Psoas muscle (tissue), 8 donors: Measurements from ENCODE around the gene C12orf60. TPM values are rescaled to one million over a fixed set of nuclear protein-coding genes. Genes with fewer than 3 reads are reported as not detected.
A peak's percentile ranks its signal among the peaks of the same experiment; 100 is the strongest.

Source experiments
- ATAC-seq, 4 donors: fragments of 200-7000 bp; cut with Tn5 transposase; one replicate each; pipeline ENCODE4 v1.9.1; 2020; ENCODE audit warnings: moderate library complexity in 3 of 4, mild to moderate bottlenecking in 2 of 4
- DNase-seq, 2 donors: peaks; one replicate each; pipeline ENCODE4 v3.0.0-alpha.2; 2020
- H3K27ac ChIP-seq: fragments of 200-600 bp; one replicate; pipeline ENCODE4 v1.8.0; 2022
- H3K27me3 ChIP-seq, 3 donors: fragments of 200-600 bp in 1 of 3; one replicate each; pipeline versions ENCODE4 v1.6.1 to v1.8.0; 2013 to 2022; ENCODE audit warnings: low read length in 2 of 3, mild to moderate bottlenecking in 2 of 3, moderate library complexity in 1 of 3; ENCODE audit not compliant: insufficient read depth in 3 of 3
- H3K36me3 ChIP-seq, 2 donors: fragments of 200-600 bp in 1 of 2; one replicate each; pipeline versions ENCODE4 v1.6.1 to v1.8.0; 2013 to 2022; ENCODE audit warnings: low read depth in 1 of 2, mild to moderate bottlenecking in 1 of 2, moderate library complexity in 1 of 2; ENCODE audit not compliant: insufficient read depth in 1 of 2
- H3K4me1 ChIP-seq: fragments of 200-600 bp; one replicate; pipeline ENCODE4 v1.8.0; 2022
- H3K4me3 ChIP-seq: fragments of 200-600 bp; one replicate; pipeline ENCODE4 v1.8.0; 2022; ENCODE audit warnings: mild to moderate bottlenecking
- H3K9me3 ChIP-seq: fragments of 200-600 bp; one replicate; pipeline ENCODE4 v1.8.0; 2022
- CTCF ChIP-seq: fragments of 200-600 bp; IDR thresholded peaks from one replicate; pipeline ENCODE4 v1.8.0; 2022; ENCODE audit warnings: antibody characterized with exemption
- WGBS, 3 donors: extraction: QIAGEN DNeasy Blood & Tissue Kit; methylation state at CpG; one replicate each; pipeline versions ENCODE4 v1.1.6 to v1.1.7; 2013; 5-methylcytosine and 5-hydroxymethylcytosine counted together
- intact Hi-C, 2 donors: fragments of 100-400 bp; cut with DNase I; formaldehyde crosslinking; loops; one replicate each; pipeline versions ENCODE4 v1.11.0 to v1.14.2; 2022
- polyA plus RNA-seq, 3 donors: library from polyadenylated mRNA; stranded (reverse); fragments of 200-250 nt; gene quantifications; one replicate each; pipeline ENCODE4 v1.2.3, GENCODE V29; 2013
- total RNA-seq, 4 donors: library from RNA; stranded (reverse); fragmentation: NEBNext Ultra II Directional in 2 of 4; extraction: Animal tissue kit (Norgen Biotek cat#: 25700) in 2 of 4; gene quantifications; one replicate each; pipeline versions ENCODE4 v1.2.1 to v1.2.4, GENCODE V29; 2021 to 2023
- donor health status: healthy with polysubstance abuse.
- donor health status: DM: no; HTN: no; CAD: no; lungs with moderate emphysema.
- donor health status: Bipolar disorder and iron deficiency.
- donor health status: healthy.
- donor health status: DM: yes; HTN: yes; CAD: no.
- donor health status: DM: no; HTN: no; CAD: no.
- donor health status: DM: no; HTN: no; CAD: no.
- donor health status: DM: yes; HTN: yes; CAD: no.

Gene C12orf60
- total and polyA plus RNA-seq, 7 donors: 0.49 to 4.0 (median 1.8) TPM

- DNase-seq: peak in 1 of 2 donors; percentile 23
- Histone ChIP-seq H3K4me3 (peak overlapping the region; percentile 86), H3K27ac (peak overlapping the region; percentile 91), H3K27me3 (no peaks in the 10 kb centered on the region), H3K4me1 (peaks cover 15% of the 10 kb centered on the region), H3K9me3 (no peaks in the 10 kb centered on the region), H3K36me3 (no peaks in the 10 kb centered on the region)
- peak in 1 of 4 donors; percentile 0 for ATAC-seq
- no peak for TF ChIP-seq CTCF
- intact Hi-C loops: loop anchor here in 1 of 2 donors (2.0 kb wide), 1 partner anchor 29 kb away; the partner anchor contains the start of genes C12orf60 and WBP11
- 13 to 23% (median 16%) methylated on average over 16 of the region's 16 CpGs for WGBS, 3 donors
Measured at GRCh38 chr12:14773685-14774073, 29.8 kb upstream of the C12orf60 start.

GRCh38 chr12:14774074-14774905, 29.2 kb upstream of the C12orf60 start:
- peak overlapping the region; percentile 86 for H3K4me3 ChIP-seq
- peaks cover 11% of the 10 kb centered on the region for H3K4me1 ChIP-seq
- TF ChIP-seq CTCF: no peak
- no peaks in the 10 kb centered on the region for H3K27me3 ChIP-seq
- WGBS, 3 donors: 0 to 1% (median 1%) methylated on average over 65 to 67 of the region's 67 CpGs
- ATAC-seq: peak; percentile 79 to 84 (median 82)
- no peaks in the 10 kb centered on the region for H3K36me3 ChIP-seq
- intact Hi-C loops: loop anchor here in 1 of 2 donors (2.0 kb wide), 1 partner anchor 29 kb away; the partner anchor contains the start of genes C12orf60 and WBP11
- H3K9me3 ChIP-seq: no peaks in the 10 kb centered on the region
- peak overlapping the region; percentile 91 for H3K27ac ChIP-seq
- DNase-seq: peak; percentile 94 to 97

- H3K4me3 ChIP-seq: peak overlapping the region; percentile 86
- H3K9me3 ChIP-seq: no peaks in the 10 kb centered on the region
- intact Hi-C loops: loop anchor here in 1 of 2 donors (2.0 kb wide), 1 partner anchor 28 kb away; the partner anchor contains the start of genes C12orf60 and WBP11
- DNase-seq: peak; percentile 58 to 61
- peaks cover 8% of the 10 kb centered on the region for H3K4me1 ChIP-seq
- 5 to 17% (median 16%) methylated on average over 33 to 34 of the region's 34 CpGs for WGBS, 3 donors
- peak overlapping the region; percentile 91 for H3K27ac ChIP-seq
- no peaks in the 10 kb centered on the region for H3K27me3 ChIP-seq
- ATAC-seq: peak; percentile 13 to 39 (median 16)
- no peak for TF ChIP-seq CTCF
- H3K36me3 ChIP-seq: no peaks in the 10 kb centered on the region
Measured at GRCh38 chr12:14774906-14775635, 28.4 kb upstream of the C12orf60 start.

GRCh38 chr12:14775636-14775980, 27.9 kb upstream of the C12orf60 start:
- H3K4me3 ChIP-seq: peak overlapping the region; percentile 86
- DNase-seq: no peak
- H3K36me3 ChIP-seq: no peaks in the 10 kb centered on the region
- H3K4me1 ChIP-seq: peaks cover 8% of the 10 kb centered on the region
- intact Hi-C loops: loop anchor here in 1 of 2 donors (2.0 kb wide), 1 partner anchor 27 kb away; the partner anchor contains the start of genes C12orf60 and WBP11
- no peak for ATAC-seq
- WGBS, 3 donors: 21 to 50% (median 43%) methylated on average over 1 of the region's 1 CpG
- no peaks in the 10 kb centered on the region for H3K9me3 ChIP-seq
- no peak for TF ChIP-seq CTCF
- H3K27me3 ChIP-seq: no peaks in the 10 kb centered on the region
- peak overlapping the region; percentile 91 for H3K27ac ChIP-seq
